Fibroblast of lung (primary cell): ENCODE measurements around the gene ZNF25.

Experiments used
- CTCF ChIP-seq, 2 donors: IDR thresholded peaks in 1 of 2; conservative IDR thresholded peaks in 1 of 2; 1 replicate in 1 of 2; 2 replicates in 1 of 2; pipeline ENCODE4 v1.5.1; 2011 to 2012; ENCODE audit warnings: low read length in 2 of 2, control low read depth in 1 of 2, inconsistent platforms in 1 of 2, low read depth in 1 of 2, mild to moderate bottlenecking in 1 of 2
- EZH2 ChIP-seq: IDR thresholded peaks from 2 replicates; pipeline ENCODE4 v1.5.1; 2012; ENCODE audit warnings: low read length, control low read depth, mild to moderate bottlenecking; ENCODE audit errors: missing control alignments

- TF ChIP-seq CTCF (conservative IDR thresholded peaks at IDR 0.05 in 1 of 2, IDR thresholded peaks at IDR 0.05 in 1 of 2; ENCODE audit: low read depth in 1 of 2, low read length in 2 of 2) = no peak
- no peak for TF ChIP-seq EZH2
Measured at GRCh38 chr10:38003026-38003425, 26.6 kb upstream of the ZNF25 start.
